HG03354 (cell line): ENCODE data around the gene NDUFA1.
"Not testable (repeated sequence)": the region's sequence is repeated elsewhere in the genome, so short reads cannot be mapped to it uniquely, and the experiment has no call there.

Experiments
- ATAC-seq: cut with Tn5 transposase; IDR thresholded peaks from one replicate; pipeline ENCODE4 v1.9.1; 2021; ENCODE audit warnings: mild to moderate bottlenecking; ENCODE audit not compliant: unreplicated experiment, poor library complexity, severe bottlenecking

NDUFA1 gene

GRCh38 chrX:119895843-119896326 is 24.3 kb downstream of the NDUFA1 start, which contains the start of gene AKAP14:
Gene AKAP14 (plus strand): TSS chrX:119895893. CDS start chrX:119903224, 7,331 bp downstream.
- ATAC-seq, result no peak

DNA sequence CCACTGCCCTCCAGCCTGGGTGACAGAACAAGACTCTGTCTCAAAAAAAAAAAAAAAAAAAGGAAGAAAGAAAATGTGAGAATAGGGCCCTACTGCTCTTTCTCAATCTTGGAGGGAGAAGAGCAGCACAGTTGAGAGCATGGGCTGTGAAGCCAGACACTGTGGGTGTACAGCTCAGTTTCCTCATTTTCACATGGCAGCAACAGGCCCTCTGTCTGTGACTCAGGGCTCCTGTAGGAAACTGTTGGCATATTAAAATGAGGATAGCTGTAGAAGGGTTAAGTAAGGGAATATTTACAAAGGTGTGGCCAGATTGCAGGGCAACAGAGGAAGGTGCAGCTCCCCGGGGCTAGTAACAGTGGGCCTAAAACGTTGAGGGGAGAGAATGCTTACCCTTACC is 27.5 kb downstream of the NDUFA1 start:
- no peak for ATAC-seq

GRCh38 chrX:119900976-119901375 is 29.3 kb downstream of the NDUFA1 start:
- no peak for ATAC-seq

- no peak for ATAC-seq
Measured at GRCh38 chrX:119916310-119916709, 44.7 kb downstream of the NDUFA1 start.

- ATAC-seq, result no peak
Measured at GRCh38 chrX:119917877-119918276, 46.2 kb downstream of the NDUFA1 start.

GRCh38 chrX:119919835-119920585 is 48.4 kb downstream of the NDUFA1 start:
- no peak for ATAC-seq

- ATAC-seq, result not testable (repeated sequence)
Measured at GRCh38 chrX:119922391-119922790, 50.8 kb downstream of the NDUFA1 start.
